ENCODE results near the gene SH3BP5L.

Gene SH3BP5L

DNA sequence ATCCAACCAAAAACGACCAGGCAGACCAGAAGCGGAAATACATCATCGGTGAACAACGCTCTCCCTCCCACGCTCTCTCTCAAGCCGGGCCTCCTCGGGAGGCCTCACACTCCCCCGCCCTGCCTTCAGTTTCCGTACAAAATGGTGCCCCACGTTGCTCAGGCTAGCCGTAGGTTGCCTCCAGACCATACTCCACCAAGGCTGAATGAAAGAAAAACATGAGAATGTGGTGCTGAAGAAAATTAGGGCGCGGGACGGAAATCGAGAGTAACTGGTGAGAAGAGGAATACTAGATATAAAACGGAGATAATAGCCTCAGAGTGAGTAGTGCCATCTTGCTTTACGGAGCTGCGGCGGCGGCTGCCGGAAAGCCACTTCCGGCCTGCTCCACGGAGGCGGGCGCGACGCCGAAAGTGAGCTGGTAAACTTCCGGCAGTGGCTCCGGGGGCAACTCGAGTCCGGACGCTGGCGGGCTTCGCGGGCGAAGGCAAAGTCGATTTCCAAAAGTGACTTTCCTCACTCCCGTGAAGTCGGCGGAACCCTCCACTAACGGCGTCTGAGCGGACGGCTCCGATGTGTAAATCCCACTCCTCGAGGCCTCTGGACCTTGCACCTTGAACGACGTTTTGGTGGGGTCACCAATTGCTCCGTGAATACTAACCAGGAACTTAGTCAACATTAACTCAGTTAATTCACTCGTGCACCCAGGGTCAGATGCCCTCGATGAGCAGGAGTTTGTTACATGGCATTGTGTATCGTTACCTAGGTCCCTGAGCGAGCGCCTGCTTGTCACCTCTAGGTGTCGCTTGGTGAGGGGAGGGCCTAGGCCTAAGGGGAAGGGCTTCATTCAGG lies at the start of gene SH3BP5L:
SH3BP5L (minus strand) TSS at position 7 of the 852 bp plus-strand sequence. CDS start 980 bp downstream, outside the sequence.
- TF ChIP-seq, protein P1, sequence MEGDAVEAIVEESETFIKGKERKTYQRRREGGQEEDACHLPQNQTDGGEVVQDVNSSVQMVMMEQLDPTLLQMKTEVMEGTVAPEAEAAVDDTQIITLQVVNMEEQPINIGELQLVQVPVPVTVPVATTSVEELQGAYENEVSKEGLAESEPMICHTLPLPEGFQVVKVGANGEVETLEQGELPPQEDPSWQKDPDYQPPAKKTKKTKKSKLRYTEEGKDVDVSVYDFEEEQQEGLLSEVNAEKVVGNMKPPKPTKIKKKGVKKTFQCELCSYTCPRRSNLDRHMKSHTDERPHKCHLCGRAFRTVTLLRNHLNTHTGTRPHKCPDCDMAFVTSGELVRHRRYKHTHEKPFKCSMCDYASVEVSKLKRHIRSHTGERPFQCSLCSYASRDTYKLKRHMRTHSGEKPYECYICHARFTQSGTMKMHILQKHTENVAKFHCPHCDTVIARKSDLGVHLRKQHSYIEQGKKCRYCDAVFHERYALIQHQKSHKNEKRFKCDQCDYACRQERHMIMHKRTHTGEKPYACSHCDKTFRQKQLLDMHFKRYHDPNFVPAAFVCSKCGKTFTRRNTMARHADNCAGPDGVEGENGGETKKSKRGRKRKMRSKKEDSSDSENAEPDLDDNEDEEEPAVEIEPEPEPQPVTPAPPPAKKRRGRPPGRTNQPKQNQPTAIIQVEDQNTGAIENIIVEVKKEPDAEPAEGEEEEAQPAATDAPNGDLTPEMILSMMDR (IDR thresholded peaks at IDR 0.05; ENCODE audit: low read depth, low read length), result peak; percentile 58
- peak within 1 kb of the TSS; percentile 84 to 93 for H3K4me3 ChIP-seq (replicated peaks in 1 of 2; ENCODE audit: low read depth in 2 of 2, low read length in 2 of 2)

DNA sequence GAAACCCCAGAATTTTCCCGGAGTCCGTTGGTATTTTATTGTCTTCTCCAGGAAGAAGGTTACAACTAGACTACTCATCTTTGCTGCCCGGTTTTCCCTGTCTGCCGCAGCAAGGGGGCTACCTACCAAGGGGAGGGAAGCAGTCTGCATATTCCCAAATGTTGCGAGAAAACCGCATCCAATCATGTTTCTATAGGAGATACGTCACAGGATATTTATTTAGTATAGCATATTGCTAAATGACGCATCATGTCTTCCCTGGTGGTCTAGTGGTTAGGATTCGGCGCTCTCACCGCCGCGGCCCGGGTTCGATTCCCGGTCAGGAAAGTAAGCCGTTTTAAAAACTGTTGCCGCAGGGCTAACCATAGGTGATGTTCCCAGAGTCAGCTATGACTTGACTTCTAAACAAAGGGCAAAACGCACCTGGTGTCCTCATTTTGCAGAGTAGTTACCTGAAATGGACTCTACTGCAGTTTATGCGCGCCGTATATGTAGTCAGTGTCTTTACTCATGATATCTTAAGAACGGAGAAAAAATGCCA lies 48.3 kb upstream of the SH3BP5L start:
- TF ChIP-seq, protein P1 (IDR thresholded peaks at IDR 0.05; ENCODE audit: low read depth, low read length), result no peak

More for the DNA sequence above, at the start of gene SH3BP5L:
- DNase-seq (ENCODE audit: low read depth in 2 of 2), result peak; percentile 97 to 98

DNA sequence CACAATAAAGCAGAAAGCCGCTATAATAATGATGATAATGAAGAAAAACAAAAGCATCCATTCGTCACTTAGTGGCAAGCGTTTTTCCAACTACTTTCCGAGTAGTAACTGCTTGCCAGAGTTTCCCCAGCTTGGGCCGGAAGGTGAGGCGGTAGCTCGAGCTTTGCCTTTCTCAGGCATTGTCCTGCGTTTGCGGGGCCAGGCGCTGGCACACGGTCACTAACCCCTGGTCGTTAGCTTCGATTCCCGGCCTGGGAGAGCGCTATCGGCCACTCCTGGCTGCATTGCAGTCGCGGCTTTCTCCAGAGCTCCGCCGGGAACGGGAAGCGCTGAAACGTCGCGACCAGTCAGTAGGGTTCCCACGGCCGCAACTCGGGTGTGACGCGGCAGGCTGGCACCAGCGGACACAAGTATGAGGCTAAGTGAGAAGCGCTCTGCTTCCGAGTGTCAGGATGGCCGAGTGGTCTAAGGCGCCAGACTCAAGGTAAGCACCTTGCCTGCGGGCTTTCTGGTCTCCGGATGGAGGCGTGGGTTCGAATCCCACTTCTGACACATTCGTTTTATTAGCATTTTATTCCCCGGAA lies 47.8 kb upstream of the SH3BP5L start:
- DNase-seq (ENCODE audit: low read depth in 2 of 2), result peak; percentile 98
- TF ChIP-seq, protein P1 (IDR thresholded peaks at IDR 0.05; ENCODE audit: low read depth, low read length), result no peak
- peak overlapping the region; percentile 56 to 73 for H3K4me3 ChIP-seq (replicated peaks in 1 of 2; ENCODE audit: low read depth in 2 of 2, low read length in 2 of 2)

More for the DNA sequence above, 48.3 kb upstream of the SH3BP5L start:
- DNase-seq (ENCODE audit: low read depth in 2 of 2), result peak in 1 of 2 donors; percentile 94
- H3K4me3 ChIP-seq (replicated peaks in 1 of 2; ENCODE audit: low read depth in 2 of 2, low read length in 2 of 2), result peak overlapping the region; percentile 56 to 73

DNA sequence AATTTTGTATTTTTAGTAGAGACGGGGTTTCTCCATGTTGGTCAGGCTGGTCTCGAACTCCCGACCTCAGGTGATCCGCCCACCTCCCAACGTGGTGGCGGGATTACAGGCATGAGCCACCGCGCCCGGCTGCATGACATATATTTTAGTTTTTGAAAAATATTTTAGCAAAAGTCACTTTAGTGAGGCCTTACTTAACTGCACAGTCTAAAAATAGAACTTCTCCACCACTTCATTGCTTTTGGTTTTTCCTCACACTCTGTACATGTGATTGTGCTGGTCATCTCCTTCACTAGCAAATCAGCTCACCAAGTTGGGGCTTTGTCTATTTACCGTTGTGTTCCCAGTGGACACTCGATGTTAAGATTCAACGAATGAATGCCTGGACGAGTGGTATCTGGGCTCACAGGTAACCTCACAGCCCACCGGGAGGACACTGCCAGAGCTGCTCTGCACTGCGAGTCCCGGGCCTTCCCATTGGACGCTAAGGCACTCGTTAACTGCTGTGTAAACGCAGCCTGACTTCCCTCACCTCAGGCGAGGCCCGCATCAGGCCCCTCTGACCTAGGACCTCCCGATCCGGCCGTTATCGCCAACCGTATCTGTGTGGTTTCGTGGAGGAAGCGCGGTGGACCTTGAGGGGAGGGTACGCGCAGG lies 47.2 kb upstream of the SH3BP5L start:
- DNase-seq (ENCODE audit: low read depth in 2 of 2), result peak; percentile 66 to 72
- TF ChIP-seq, protein P1 (IDR thresholded peaks at IDR 0.05; ENCODE audit: low read depth, low read length), result no peak
- peak overlapping the region; percentile 56 to 73 for H3K4me3 ChIP-seq (replicated peaks in 1 of 2; ENCODE audit: low read depth in 2 of 2, low read length in 2 of 2)

DNA sequence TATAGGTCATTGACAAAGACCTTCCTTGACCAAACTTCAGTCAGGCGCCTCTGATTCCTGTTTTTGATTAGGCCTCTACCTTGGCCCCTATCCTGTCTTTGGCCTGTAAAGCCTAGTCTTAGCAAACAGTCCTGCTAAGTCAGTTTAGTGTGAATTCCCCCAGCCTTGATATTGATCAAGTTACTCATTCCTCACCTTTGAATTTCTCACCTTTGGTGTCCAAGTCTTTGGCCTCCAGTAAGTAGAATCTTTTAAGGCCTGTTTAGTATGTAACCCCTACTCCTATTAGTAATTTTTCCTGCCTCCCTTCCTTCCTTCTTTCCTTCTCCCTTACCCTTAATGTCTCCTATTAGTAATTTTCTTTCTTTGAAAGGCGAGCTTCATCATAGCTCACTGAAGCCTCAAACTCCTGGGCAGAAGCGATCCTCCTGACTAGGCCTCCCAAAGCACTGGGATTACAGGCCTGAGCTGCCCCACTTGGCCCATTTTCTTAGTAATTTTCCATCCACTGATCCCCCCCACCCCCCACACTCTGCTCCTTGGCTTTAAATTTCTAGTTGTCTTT lies 46.2 kb upstream of the SH3BP5L start:
- no peak for DNase-seq (ENCODE audit: low read depth in 2 of 2)
- H3K4me3 ChIP-seq (replicated peaks in 1 of 2; ENCODE audit: low read depth in 2 of 2, low read length in 2 of 2), result no peak overlapping the region
- TF ChIP-seq, protein P1 (IDR thresholded peaks at IDR 0.05; ENCODE audit: low read depth, low read length), result no peak

Data from cardiac fibroblast (primary cell).